Spleen (tissue), 11 donors: ENCODE data around the gene AOAH. TPM values are rescaled to one million over a fixed set of nuclear protein-coding genes. Genes with fewer than 3 reads are reported as not detected.

Experiments
- DNase-seq: peaks from one replicate; pipeline ENCODE4 v3.0.0-alpha.2; 2020
- H3K27ac ChIP-seq, 8 donors: fragments of 200-600 bp; sonication (generic) in 7 of 8; 1 replicate in 4 of 8; 2 replicates in 4 of 8; pipeline versions ENCODE4 v1.5.0 to v1.8.0; 2016 to 2021; ENCODE audit warnings: inconsistent platforms in 4 of 8, mild to moderate bottlenecking in 4 of 8, moderate library complexity in 1 of 8
- H3K27me3 ChIP-seq, 7 donors: fragments of 200-600 bp; sonication (generic) in 6 of 7; replicated peaks in 1 of 7; 1 replicate in 4 of 7; 2 replicates in 3 of 7; pipeline versions ENCODE4 v1.5.0 to v1.8.0; 2016 to 2021; ENCODE audit warnings: inconsistent platforms in 3 of 7, mild to moderate bottlenecking in 1 of 7
- H3K36me3 ChIP-seq, 6 donors: fragments of 200-600 bp; sonication (generic) in 5 of 6; 1 replicate in 4 of 6; 2 replicates in 2 of 6; pipeline versions ENCODE4 v1.5.0 to v1.8.0; 2016 to 2021; ENCODE audit warnings: inconsistent platforms in 2 of 6
- H3K4me1 ChIP-seq, 6 donors: fragments of 200-600 bp; sonication (generic) in 5 of 6; 1 replicate in 3 of 6; 2 replicates in 3 of 6; pipeline versions ENCODE4 v1.5.0 to v1.8.0; 2016 to 2021; ENCODE audit warnings: inconsistent platforms in 3 of 6
- H3K4me3 ChIP-seq, 8 donors: fragments of 200-600 bp; sonication (generic) in 7 of 8; 1 replicate in 4 of 8; 2 replicates in 4 of 8; pipeline versions ENCODE4 v1.5.0 to v1.8.0; 2016 to 2021; ENCODE audit warnings: inconsistent platforms in 4 of 8, mild to moderate bottlenecking in 4 of 8, moderate library complexity in 2 of 8
- H3K9me3 ChIP-seq, 8 donors: fragments of 200-600 bp; sonication (generic) in 7 of 8; 1 replicate in 4 of 8; 2 replicates in 4 of 8; pipeline versions ENCODE4 v1.5.0 to v1.8.0; 2016 to 2021; ENCODE audit warnings: inconsistent platforms in 4 of 8
- CTCF ChIP-seq, 11 experiments: fragments of 200-600 bp in 7 of 11; fragments of 450-650 bp in 4 of 11; sonication (generic) in 4 of 11; IDR thresholded peaks in 8 of 11; conservative IDR thresholded peaks in 3 of 11; 1 replicate in 7 of 11; 2 replicates in 4 of 11; pipeline versions ENCODE4 v1.4.0 to v1.8.0; 2016 to 2021; ENCODE audit warnings: antibody characterized with exemption in 11 of 11, inconsistent platforms in 4 of 11, mild to moderate bottlenecking in 1 of 11
- POLR2A ChIP-seq, 3 donors: fragments of 450-650 bp; IDR thresholded peaks; one replicate each; pipeline ENCODE4 v1.5.1; 2017; ENCODE audit warnings: antibody characterized with exemption in 3 of 3, mild to moderate bottlenecking in 1 of 3
- POLR2AphosphoS5 ChIP-seq, 3 donors: sonication (generic); formaldehyde crosslinking; IDR thresholded peaks; one replicate each; pipeline ENCODE4 v1.5.1; 2017; ENCODE audit warnings: antibody characterized with exemption in 3 of 3
- WGBS, 5 donors: extraction: QIAGEN DNeasy Blood & Tissue Kit in 3 of 5; methylation state at CpG; one replicate each; pipeline versions ENCODE4 v1.1.5 to v1.1.7; 2013 to 2018; 5-methylcytosine and 5-hydroxymethylcytosine counted together
- intact Hi-C: fragments of 100-400 bp; cut with DNase I; formaldehyde crosslinking; loops from one replicate; pipeline ENCODE4 v1.15.0; 2023; ENCODE audit warnings: low total_unique reads
- polyA plus RNA-seq, 3 donors: library from polyadenylated mRNA; stranded (reverse); fragments of 200-250 nt; gene quantifications; one replicate each; pipeline ENCODE4 v1.2.1, GENCODE V29; 2013
- total RNA-seq, 7 donors: library from RNA; depleted of rRNA in 3 of 7; stranded (reverse); fragments of >200 nt in 3 of 7; fragmentation: NEBNext Ultra II Directional in 4 of 7; extraction: Animal tissue kit (Norgen Biotek cat#: 25700) in 4 of 7; gene quantifications; one replicate each; pipeline versions ENCODE4 v1.1.0 to v1.2.1, GENCODE V29; 2016 to 2021
- donor health status: healthy with polysubstance abuse.
- donor health status: DM: no; HTN: no; CAD: no; lungs with moderate emphysema.
- donor health status: DM: no; HTN: no; CAD: no.
- donor health status: Bipolar disorder and iron deficiency.
- donor health status: healthy.
- donor health status: DM: no; HTN: no; CAD: no.
- donor health status: DM: yes; HTN: yes; CAD: no.

AOAH gene
- total and polyA plus RNA-seq, 10 donors: 30.3 to 316 (median 191) TPM

GRCh38 chr7:36683695-36684357 is 40.5 kb downstream of the AOAH start:
- DNase-seq: no peak
- WGBS, 5 donors: 87 to 94% (median 91%) methylated on average over 4 of the region's 4 CpGs
- H3K36me3 ChIP-seq: peaks cover 0 to 24% (median 0%) of the 10 kb centered on the region in 6 donors
- H3K4me1 ChIP-seq: peaks cover 3 to 72% (median 3%) of the 10 kb centered on the region in 6 donors
- no peak overlapping the region for H3K4me3 ChIP-seq
- no peaks in the 10 kb centered on the region for H3K9me3 ChIP-seq
- intact Hi-C loops: no loop called here
- H3K27me3 ChIP-seq: no peaks in the 10 kb centered on the region
- TF ChIP-seq POLR2A (IDR thresholded peaks at IDR 0.05) (no peak), CTCF (IDR thresholded peaks at IDR 0.05 in 8 of 11, conservative IDR thresholded peaks at IDR 0.05 in 3 of 11) (no peak), POLR2AphosphoS5 (IDR thresholded peaks at IDR 0.05) (no peak)
- H3K27ac ChIP-seq: peak overlapping the region in 3 of 8 donors; percentile 3 to 33 (median 23)

GRCh38 chr7:36683111-36683510 is 41.2 kb downstream of the AOAH start:
- intact Hi-C loops: no loop called here
- peaks cover 0 to 17% (median 0%) of the 10 kb centered on the region in 6 donors for H3K36me3 ChIP-seq
- peaks cover 6 to 77% (median 10%) of the 10 kb centered on the region in 6 donors for H3K4me1 ChIP-seq
- TF ChIP-seq POLR2AphosphoS5 (IDR thresholded peaks at IDR 0.05) (no peak), CTCF (IDR thresholded peaks at IDR 0.05 in 8 of 11, conservative IDR thresholded peaks at IDR 0.05 in 3 of 11) (no peak), POLR2A (IDR thresholded peaks at IDR 0.05) (no peak)
- peak overlapping the region in 1 of 8 donors; percentile 3 for H3K27ac ChIP-seq
- DNase-seq: no peak
- no peaks in the 10 kb centered on the region for H3K9me3 ChIP-seq
- no peaks in the 10 kb centered on the region for H3K27me3 ChIP-seq
- no peak overlapping the region for H3K4me3 ChIP-seq
- 89 to 100% (median 97%) methylated on average over 1 of the region's 1 CpG for WGBS, 5 donors

GRCh38 chr7:36682102-36682501 is 42.2 kb downstream of the AOAH start:
- WGBS, 5 donors: 84 to 97% (median 86%) methylated on average over 2 of the region's 2 CpGs
- intact Hi-C loops: no loop called here
- H3K4me1 ChIP-seq: peaks cover 6 to 78% (median 16%) of the 10 kb centered on the region in 6 donors
- no peaks in the 10 kb centered on the region for H3K27me3 ChIP-seq
- peaks cover 0 to 12% (median 0%) of the 10 kb centered on the region in 6 donors for H3K36me3 ChIP-seq
- no peak overlapping the region for H3K4me3 ChIP-seq
- H3K9me3 ChIP-seq: no peaks in the 10 kb centered on the region
- no peak overlapping the region for H3K27ac ChIP-seq
- DNase-seq: no peak
- TF ChIP-seq POLR2AphosphoS5 (IDR thresholded peaks at IDR 0.05): no peak
- TF ChIP-seq CTCF (IDR thresholded peaks at IDR 0.05 in 8 of 11, conservative IDR thresholded peaks at IDR 0.05 in 3 of 11): no peak
- no peak for TF ChIP-seq POLR2A (IDR thresholded peaks at IDR 0.05)

GRCh38 chr7:36677769-36678437 is 46.4 kb downstream of the AOAH start:
- no peak for TF ChIP-seq CTCF (IDR thresholded peaks at IDR 0.05 in 8 of 11, conservative IDR thresholded peaks at IDR 0.05 in 3 of 11)
- no peak for TF ChIP-seq POLR2AphosphoS5 (IDR thresholded peaks at IDR 0.05)
- no peak for TF ChIP-seq POLR2A (IDR thresholded peaks at IDR 0.05)

More at GRCh38 chr7:36677769-36678437, 46.4 kb downstream of the AOAH start:
- no peak for DNase-seq
- peaks cover 6 to 67% (median 15%) of the 10 kb centered on the region in 6 donors for H3K4me1 ChIP-seq
- 61 to 79% (median 69%) methylated on average over 2 of the region's 2 CpGs for WGBS, 5 donors
- H3K9me3 ChIP-seq: no peaks in the 10 kb centered on the region
- intact Hi-C loops: no loop called here
- H3K36me3 ChIP-seq: peaks cover 0 to 26% (median 0%) of the 10 kb centered on the region in 6 donors
- H3K27me3 ChIP-seq: no peaks in the 10 kb centered on the region
- H3K4me3 ChIP-seq: no peak overlapping the region
- peak overlapping the region in 6 of 8 donors; percentile 23 to 72 (median 56) for H3K27ac ChIP-seq
